OCI-LY1 (cell line): ENCODE data around the gene CDH20.

Source experiments
- H2AFZ ChIP-seq: fragments of 200-600 bp; sonication (generic), shearing (Covaris generic); 2 replicates; pipeline ENCODE4 v1.6.0; 2014; ENCODE audit warnings: antibody characterized with exemption, mild to moderate bottlenecking, low read length
- H3F3A ChIP-seq: fragments of 200-600 bp; sonication (generic), shearing (Covaris generic); 2 replicates; pipeline ENCODE4 v1.6.0; 2014; ENCODE audit warnings: mild to moderate bottlenecking, antibody characterized with exemption, low read length, moderate library complexity; ENCODE audit not compliant: insufficient read depth
- H3K27ac ChIP-seq: fragments of 200-600 bp; sonication (generic); 2 replicates; pipeline ENCODE4 v1.5.1; 2014; ENCODE audit warnings: low read length, mixed run types, mild to moderate bottlenecking, low read depth; ENCODE audit not compliant: poor library complexity, severe bottlenecking
- H3K27me3 ChIP-seq: fragments of 200-600 bp; sonication (generic); 2 replicates; pipeline ENCODE4 v1.6.0; 2014; ENCODE audit warnings: antibody characterized with exemption, mild to moderate bottlenecking, low read length, moderate library complexity; ENCODE audit not compliant: insufficient read depth
- H3K36me3 ChIP-seq: fragments of 200-600 bp; sonication (generic); 2 replicates; pipeline ENCODE4 v1.6.1; 2014; ENCODE audit warnings: mild to moderate bottlenecking, antibody characterized with exemption, low read length, moderate library complexity, mixed read lengths; ENCODE audit not compliant: insufficient read depth
- H3K4me1 ChIP-seq: fragments of 200-600 bp; sonication (generic); 2 replicates; pipeline ENCODE4 v1.5.1; 2014; ENCODE audit warnings: mild to moderate bottlenecking, low read length, moderate library complexity; ENCODE audit not compliant: insufficient read depth, severe bottlenecking
- H3K4me2 ChIP-seq: fragments of 200-600 bp; sonication (generic), shearing (Covaris generic); 2 replicates; pipeline ENCODE4 v1.6.1; 2014; ENCODE audit warnings: low read length
- H3K4me3 ChIP-seq: fragments of 200-600 bp; sonication (generic); 2 replicates; pipeline ENCODE4 v1.5.1; 2014; ENCODE audit warnings: low read length, low read depth, mild to moderate bottlenecking, mixed read lengths; ENCODE audit not compliant: poor library complexity, severe bottlenecking
- H3K79me2 ChIP-seq: fragments of 200-600 bp; shearing (Covaris generic); 2 replicates; pipeline ENCODE4 v1.6.1; 2016; ENCODE audit warnings: mixed run types, low read length, mixed read lengths; ENCODE audit not compliant: insufficient read depth
- H3K9ac ChIP-seq: fragments of 200-600 bp; sonication (generic), shearing (Covaris generic); 2 replicates; pipeline ENCODE4 v1.6.1; 2014; ENCODE audit warnings: mild to moderate bottlenecking, low read length, mixed read lengths
- H3K9me2 ChIP-seq: fragments of 200-600 bp; sonication (generic), shearing (Covaris generic); 2 replicates; pipeline ENCODE4 v1.6.1; 2014; ENCODE audit warnings: low read depth, mild to moderate bottlenecking, low read length, mixed read lengths
- H3K9me3 ChIP-seq: fragments of 200-600 bp; shearing (Covaris generic); 2 replicates; pipeline ENCODE4 v1.6.1; 2014; ENCODE audit warnings: low read length, mixed read lengths
- H4K20me1 ChIP-seq: fragments of 200-600 bp; sonication (generic), shearing (Covaris generic); 2 replicates; pipeline ENCODE4 v1.6.0; 2016; ENCODE audit warnings: mild to moderate bottlenecking, low read length; ENCODE audit not compliant: insufficient read depth
- EZH2 ChIP-seq: fragments of 200-600 bp; sonication (generic), shearing (Covaris generic); IDR thresholded peaks from 2 replicates; pipeline ENCODE4 v1.8.0; 2017; ENCODE audit warnings: borderline replicate concordance, mixed run types, mild to moderate bottlenecking, antibody characterized with exemption, low read length, moderate library complexity, mixed read lengths
- TF ChIP-seq, protein P1 (sequence below): fragments of 200-600 bp; sonication (generic), shearing (Covaris generic); IDR thresholded peaks from 2 replicates; pipeline ENCODE4 v1.5.1; 2017; ENCODE audit warnings: mild to moderate bottlenecking, antibody characterized with exemption, low read length, moderate library complexity, mixed read lengths

Gene CDH20

DNA sequence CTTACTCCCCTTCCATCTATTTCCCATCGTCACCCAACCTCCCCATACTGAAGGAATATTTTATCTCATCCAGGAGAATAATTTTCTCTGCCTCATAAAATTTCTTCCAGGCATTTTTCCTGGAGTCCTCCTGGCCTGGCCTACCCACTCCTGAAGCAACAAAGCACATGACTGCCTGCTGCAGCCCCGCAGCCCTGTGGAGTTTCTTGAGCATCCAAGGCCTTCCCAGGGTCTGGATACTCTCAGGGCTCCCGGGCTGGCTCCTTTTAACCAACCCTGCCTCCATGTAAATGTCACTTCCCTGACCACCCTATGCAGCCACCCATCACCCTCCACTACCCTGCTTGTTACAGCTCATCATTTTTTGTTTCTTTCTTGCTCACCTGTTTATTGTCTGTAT is 64.0 kb downstream of the CDH20 start:
- Histone ChIP-seq H3K9ac (no peak overlapping the region), H3F3A (no peaks in the 10 kb centered on the region), H3K36me3 (no peaks in the 10 kb centered on the region), H3K4me2 (no peak overlapping the region), H2AFZ (no peak overlapping the region), H4K20me1 (no peaks in the 10 kb centered on the region), H3K27me3 (no peaks in the 10 kb centered on the region), H3K4me3 (no peak overlapping the region), H3K79me2 (no peaks in the 10 kb centered on the region), H3K27ac (no peak overlapping the region), H3K9me3 (no peaks in the 10 kb centered on the region), H3K9me2 (no peaks in the 10 kb centered on the region), H3K4me1 (no peaks in the 10 kb centered on the region)
- no peak for TF ChIP-seq EZH2
- TF ChIP-seq, protein P1, sequence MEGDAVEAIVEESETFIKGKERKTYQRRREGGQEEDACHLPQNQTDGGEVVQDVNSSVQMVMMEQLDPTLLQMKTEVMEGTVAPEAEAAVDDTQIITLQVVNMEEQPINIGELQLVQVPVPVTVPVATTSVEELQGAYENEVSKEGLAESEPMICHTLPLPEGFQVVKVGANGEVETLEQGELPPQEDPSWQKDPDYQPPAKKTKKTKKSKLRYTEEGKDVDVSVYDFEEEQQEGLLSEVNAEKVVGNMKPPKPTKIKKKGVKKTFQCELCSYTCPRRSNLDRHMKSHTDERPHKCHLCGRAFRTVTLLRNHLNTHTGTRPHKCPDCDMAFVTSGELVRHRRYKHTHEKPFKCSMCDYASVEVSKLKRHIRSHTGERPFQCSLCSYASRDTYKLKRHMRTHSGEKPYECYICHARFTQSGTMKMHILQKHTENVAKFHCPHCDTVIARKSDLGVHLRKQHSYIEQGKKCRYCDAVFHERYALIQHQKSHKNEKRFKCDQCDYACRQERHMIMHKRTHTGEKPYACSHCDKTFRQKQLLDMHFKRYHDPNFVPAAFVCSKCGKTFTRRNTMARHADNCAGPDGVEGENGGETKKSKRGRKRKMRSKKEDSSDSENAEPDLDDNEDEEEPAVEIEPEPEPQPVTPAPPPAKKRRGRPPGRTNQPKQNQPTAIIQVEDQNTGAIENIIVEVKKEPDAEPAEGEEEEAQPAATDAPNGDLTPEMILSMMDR = no peak

DNA sequence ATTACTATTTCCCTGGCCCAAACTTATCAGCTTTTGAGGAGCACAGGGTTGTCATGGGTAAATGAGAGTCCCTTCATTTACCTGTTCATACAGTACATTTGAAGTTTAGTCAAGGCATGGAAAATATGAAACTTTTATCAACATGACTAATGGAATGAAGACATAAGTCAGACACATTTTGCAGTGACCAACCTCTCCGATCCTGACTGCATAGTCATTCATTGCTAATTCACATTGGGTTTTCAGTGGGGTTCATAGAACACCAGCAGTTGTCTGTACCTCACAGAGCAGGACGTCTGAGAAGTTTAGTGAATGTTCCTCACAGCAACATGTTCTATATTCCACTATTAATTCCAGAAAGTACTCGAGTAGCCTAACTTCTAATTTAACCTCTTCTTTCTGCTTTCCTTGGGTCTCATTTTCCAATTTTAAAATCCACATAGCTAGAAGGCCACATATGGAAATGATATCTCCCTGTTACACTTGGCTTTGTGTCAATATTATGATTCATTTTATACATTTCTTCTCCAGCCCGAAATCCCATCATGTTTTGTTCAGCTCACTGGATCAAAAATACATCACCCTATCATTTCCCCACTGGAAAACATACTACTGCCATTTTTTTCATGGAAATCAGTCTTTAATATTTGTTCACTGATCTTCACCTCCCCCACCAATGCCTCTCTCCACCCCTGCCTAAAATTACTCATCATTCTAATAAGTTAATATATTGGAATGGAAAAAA is 65.9 kb downstream of the CDH20 start:
- no peaks in the 10 kb centered on the region for H3K4me1 ChIP-seq

DNA sequence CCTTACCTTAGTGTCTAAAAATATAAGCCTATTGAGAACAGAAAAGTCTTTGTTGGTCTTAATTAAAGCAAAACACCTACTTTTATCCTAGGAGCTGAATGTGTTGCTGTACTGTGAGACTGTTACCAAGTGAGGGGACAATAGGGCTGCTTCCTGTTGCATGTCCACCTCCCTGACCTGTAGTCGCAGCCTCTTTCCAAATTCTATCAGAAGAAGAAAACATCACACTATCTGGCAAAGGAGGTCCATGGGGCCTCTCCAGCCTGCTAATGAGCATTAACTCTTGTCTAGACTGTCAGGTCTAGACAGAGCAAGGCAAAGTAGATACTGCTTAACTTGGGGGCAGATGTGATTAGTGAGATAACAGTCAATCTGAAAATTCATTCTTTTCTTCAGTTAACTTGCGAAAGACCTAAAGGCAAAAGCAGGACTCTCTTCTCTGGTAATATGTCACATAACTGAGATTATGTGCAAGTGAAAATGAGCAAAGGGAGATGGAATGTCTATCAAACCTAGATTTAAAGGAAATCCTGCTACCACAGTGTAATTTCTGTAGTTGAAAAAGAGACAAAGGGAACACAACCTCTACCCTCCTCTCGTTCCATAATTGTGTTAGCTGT is 66.9 kb downstream of the CDH20 start:
- H3K4me2 ChIP-seq = no peak overlapping the region
- no peak overlapping the region for H2AFZ ChIP-seq
- no peaks in the 10 kb centered on the region for H3K4me1 ChIP-seq
- no peaks in the 10 kb centered on the region for H3K79me2 ChIP-seq
- H3K27ac ChIP-seq = no peak overlapping the region
- H3K4me3 ChIP-seq = no peak overlapping the region
- no peak overlapping the region for H3K9ac ChIP-seq
- TF ChIP-seq EZH2 = no peak
- H4K20me1 ChIP-seq = no peaks in the 10 kb centered on the region
- no peaks in the 10 kb centered on the region for H3F3A ChIP-seq
- no peaks in the 10 kb centered on the region for H3K27me3 ChIP-seq
- H3K9me3 ChIP-seq = no peaks in the 10 kb centered on the region
- no peaks in the 10 kb centered on the region for H3K36me3 ChIP-seq
- H3K9me2 ChIP-seq = no peaks in the 10 kb centered on the region

More for the DNA sequence above, 65.9 kb downstream of the CDH20 start:
- H3F3A ChIP-seq = no peaks in the 10 kb centered on the region
- H3K36me3 ChIP-seq = no peaks in the 10 kb centered on the region
- H4K20me1 ChIP-seq = no peaks in the 10 kb centered on the region
- no peaks in the 10 kb centered on the region for H3K9me2 ChIP-seq
- no peaks in the 10 kb centered on the region for H3K27me3 ChIP-seq
- TF ChIP-seq, protein P1 = no peak
- no peak for TF ChIP-seq EZH2
- no peak overlapping the region for H3K4me3 ChIP-seq
- H3K9ac ChIP-seq = no peak overlapping the region
- no peaks in the 10 kb centered on the region for H3K79me2 ChIP-seq
- H3K27ac ChIP-seq = no peak overlapping the region
- no peak overlapping the region for H3K4me2 ChIP-seq
- H2AFZ ChIP-seq = no peak overlapping the region
- H3K9me3 ChIP-seq = no peaks in the 10 kb centered on the region

DNA sequence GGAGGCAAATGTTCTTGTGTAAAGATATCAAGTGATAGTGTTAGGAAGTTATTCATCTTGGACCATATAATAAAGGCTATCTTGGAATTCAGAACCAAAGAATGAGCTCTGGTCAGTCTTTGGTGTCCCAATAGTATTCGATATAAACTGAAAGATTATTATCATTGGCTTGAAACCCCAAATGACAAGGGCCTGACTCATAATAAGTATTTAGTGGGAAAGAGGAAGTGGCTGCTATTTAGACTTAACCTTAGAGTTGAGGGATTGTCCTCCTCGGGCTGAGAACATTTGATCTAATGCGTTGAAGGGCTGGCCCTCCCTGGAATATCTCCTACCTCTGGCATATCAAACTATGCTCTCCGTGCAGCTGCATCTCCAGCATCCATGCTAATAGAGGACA is 67.5 kb downstream of the CDH20 start:
- H3K9me3 ChIP-seq = no peaks in the 10 kb centered on the region
- H3K36me3 ChIP-seq = no peaks in the 10 kb centered on the region
- no peaks in the 10 kb centered on the region for H3K27me3 ChIP-seq
- H3K27ac ChIP-seq = no peak overlapping the region
- H3K4me1 ChIP-seq = no peaks in the 10 kb centered on the region
- no peaks in the 10 kb centered on the region for H4K20me1 ChIP-seq
- no peak for TF ChIP-seq EZH2
- TF ChIP-seq, protein P1 = no peak
- no peaks in the 10 kb centered on the region for H3F3A ChIP-seq
- H3K9me2 ChIP-seq = no peaks in the 10 kb centered on the region
- no peak overlapping the region for H2AFZ ChIP-seq
- H3K4me3 ChIP-seq = no peak overlapping the region
- no peaks in the 10 kb centered on the region for H3K79me2 ChIP-seq
- H3K4me2 ChIP-seq = no peak overlapping the region
- H3K9ac ChIP-seq = no peak overlapping the region
